Embryonic facial prominence (tissue), 1 donor: Measurements from ENCODE around the gene ZNF385D.

Experiments
- DNase-seq: peaks from one replicate; pipeline ENCODE4 v3.0.0-alpha.2; 2016; ENCODE audit errors: extremely low spot score

The ZNF385D gene

GRCh38 chr3:21670386-21670785 lies 80.6 kb downstream of the ZNF385D start:
- DNase-seq, result no peak

DNA sequence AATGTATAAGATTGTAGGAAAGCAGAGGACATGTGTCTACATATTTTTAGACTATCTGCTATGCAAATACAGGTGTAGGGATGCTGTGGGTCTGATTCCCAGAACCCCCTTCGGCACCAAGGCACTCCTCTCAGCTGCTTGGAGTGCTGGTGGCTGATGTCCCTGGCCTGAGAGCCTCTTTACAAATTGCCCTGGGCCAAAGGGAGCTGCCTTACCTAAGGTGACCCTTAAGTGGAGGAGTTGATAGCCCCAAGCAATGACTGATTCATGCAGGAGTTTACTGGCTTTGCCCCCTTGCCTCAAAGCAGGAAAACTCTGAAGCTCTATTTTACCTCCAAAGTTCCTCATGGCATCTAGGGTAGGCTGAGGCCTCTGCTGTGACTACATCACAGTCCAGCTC lies 83.0 kb downstream of the ZNF385D start:
- no peak for DNase-seq

GRCh38 chr3:21665444-21666100 lies 85.4 kb downstream of the ZNF385D start:
- DNase-seq, result no peak

GRCh38 chr3:21664996-21665395 lies 86.0 kb downstream of the ZNF385D start:
- no peak for DNase-seq

GRCh38 chr3:21662403-21662802 lies 88.6 kb downstream of the ZNF385D start:
- no peak for DNase-seq

DNA sequence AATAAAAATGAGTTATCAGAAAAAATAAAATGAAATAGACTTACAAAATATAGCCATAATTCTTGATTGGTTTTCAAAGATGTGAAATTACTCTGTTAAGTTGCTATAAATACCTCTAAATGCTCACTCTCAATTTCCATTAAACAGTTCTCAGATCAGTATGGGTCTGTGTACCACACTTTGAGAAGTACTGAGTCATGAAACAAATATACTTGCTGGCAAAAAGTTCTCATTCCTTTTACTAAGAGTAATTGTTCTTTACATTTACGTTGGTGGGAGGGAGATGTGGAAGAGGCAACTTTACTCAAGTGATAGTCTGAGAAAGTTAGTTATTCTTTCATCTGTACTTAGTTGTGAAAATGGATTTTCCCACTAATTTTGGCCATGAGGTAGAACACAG lies 96.3 kb downstream of the ZNF385D start:
- no peak for DNase-seq

GRCh38 chr3:21654241-21654640 lies 96.8 kb downstream of the ZNF385D start:
- no peak for DNase-seq

- no peak for DNase-seq
Measured at GRCh38 chr3:21649519-21649918, 101.5 kb downstream of the ZNF385D start.

GRCh38 chr3:21647961-21648360 lies 103.0 kb downstream of the ZNF385D start:
- no peak for DNase-seq

DNA sequence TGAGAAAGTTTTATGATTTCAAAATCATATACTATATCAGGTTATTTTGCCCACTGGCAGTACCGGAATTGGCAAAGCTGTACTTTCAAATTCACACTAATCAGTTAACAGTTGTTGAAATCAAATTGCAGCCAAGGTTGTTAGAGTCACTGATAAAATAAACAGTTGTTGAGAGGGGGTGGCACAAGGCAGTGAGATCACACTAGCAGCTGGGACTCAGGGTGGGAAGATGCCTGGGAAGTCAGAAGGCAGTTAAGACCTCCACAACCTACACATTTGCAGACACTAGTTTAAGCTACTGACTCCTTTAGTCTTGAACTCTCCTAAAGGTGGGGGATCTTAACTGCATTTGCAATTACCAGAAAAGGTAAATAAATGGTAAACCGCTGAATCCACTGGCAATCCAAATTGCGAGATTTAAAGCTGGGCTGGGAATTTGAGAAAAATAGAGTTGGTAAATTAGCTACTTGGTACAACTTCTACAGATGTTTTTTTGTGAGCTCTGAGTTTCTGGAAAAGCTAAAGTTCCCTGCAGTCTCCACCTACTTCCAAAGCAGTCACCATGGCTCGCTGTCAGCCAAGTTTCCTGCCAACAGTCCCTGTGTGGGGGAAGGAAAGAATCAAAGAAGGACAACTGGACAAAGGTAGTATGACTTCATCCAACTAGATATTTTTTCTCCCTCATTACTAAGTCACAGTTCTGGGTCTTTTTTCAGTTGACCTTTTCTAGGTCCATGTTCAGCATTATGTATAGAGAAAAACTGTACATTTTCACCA lies 105.7 kb downstream of the ZNF385D start:
- DNase-seq, result no peak

GRCh38 chr3:21644268-21644667 lies 106.7 kb downstream of the ZNF385D start:
- DNase-seq, result no peak

DNA sequence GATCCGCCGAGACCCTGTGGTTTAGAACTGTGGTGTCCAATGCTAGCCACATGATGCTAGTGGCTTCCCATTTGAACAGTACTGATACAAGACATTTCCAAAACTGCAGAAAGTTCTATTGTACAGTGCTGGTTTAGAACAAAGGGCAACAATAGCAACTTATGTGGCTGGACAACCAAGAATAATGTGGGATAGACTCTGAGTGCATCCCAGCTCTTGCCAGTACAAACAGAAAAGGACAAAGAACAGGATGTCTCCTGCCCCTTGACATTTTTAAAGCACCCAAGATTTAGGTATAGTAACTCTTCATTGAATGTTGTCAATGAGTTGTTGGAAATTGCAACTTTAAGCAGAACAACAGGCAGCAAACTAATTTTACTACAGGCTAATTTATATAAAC lies 107.3 kb downstream of the ZNF385D start:
- DNase-seq, result no peak

- no peak for DNase-seq
Measured at GRCh38 chr3:21642433-21642832, 108.6 kb downstream of the ZNF385D start.

DNA sequence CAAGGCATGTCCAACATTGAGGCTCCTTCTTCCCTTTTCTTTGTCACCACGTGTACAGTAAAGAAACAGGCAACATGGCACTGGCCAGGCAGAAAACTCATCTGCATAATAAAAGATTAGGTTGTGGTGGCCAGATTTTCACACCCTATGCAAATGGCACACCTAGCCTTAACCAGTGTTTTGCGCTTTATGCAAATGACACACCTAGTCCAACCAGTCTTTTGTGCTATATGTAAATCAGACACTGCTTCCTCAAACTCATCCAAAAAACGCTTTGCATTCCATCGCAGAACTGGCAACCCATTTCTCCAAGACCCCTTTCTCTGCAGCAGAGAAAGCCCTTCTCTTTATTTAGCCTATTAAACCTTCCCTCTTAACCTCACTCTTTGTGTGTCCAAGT lies 109.1 kb downstream of the ZNF385D start:
- DNase-seq, result no peak

DNA sequence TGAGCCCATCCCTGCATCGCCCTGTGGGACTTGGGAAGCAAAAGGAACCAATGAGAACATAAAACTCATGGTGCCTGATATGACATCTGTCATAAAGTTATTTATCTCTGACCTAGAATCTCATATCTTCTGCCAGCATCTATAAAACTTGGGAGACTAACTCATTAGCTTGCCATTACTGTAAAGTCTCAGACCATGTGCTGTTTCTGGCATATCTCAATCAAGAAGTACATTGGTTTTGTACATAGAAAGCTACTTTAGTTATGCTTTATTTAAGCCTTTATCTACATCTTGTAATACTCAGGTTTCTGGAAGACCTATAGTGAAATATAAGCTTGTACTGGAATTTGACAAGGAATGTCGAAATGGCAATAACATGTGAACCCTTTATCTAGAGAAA lies 112.5 kb downstream of the ZNF385D start:
- no peak for DNase-seq

- DNase-seq, result no peak
Measured at GRCh38 chr3:21634112-21634511, 116.9 kb downstream of the ZNF385D start.

GRCh38 chr3:21624524-21624923 lies 126.5 kb downstream of the ZNF385D start:
- DNase-seq, result no peak

- no peak for DNase-seq
Measured at GRCh38 chr3:21621181-21621651, 129.8 kb downstream of the ZNF385D start.

- DNase-seq, result no peak
Measured at GRCh38 chr3:21620511-21621155, 130.4 kb downstream of the ZNF385D start.

DNA sequence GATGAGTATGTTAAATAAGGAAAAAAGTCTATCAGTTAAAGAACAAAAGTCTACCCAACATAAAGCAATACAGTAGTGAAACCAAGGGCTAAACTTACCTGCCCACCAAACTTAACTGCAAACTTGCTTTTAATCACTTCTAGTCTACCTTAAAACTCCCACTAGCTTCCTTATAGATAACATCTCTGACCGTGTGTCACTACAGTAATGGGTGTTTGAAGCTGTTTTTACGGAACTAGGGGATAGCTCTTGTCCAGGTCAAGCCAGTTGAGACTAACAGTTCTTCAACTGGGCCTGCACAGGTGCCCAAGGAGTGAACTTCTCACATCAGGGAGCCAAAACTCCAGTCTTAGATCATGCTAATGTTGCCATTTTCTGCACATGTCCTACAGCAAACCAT lies 132.3 kb downstream of the ZNF385D start:
- DNase-seq, result no peak

DNA sequence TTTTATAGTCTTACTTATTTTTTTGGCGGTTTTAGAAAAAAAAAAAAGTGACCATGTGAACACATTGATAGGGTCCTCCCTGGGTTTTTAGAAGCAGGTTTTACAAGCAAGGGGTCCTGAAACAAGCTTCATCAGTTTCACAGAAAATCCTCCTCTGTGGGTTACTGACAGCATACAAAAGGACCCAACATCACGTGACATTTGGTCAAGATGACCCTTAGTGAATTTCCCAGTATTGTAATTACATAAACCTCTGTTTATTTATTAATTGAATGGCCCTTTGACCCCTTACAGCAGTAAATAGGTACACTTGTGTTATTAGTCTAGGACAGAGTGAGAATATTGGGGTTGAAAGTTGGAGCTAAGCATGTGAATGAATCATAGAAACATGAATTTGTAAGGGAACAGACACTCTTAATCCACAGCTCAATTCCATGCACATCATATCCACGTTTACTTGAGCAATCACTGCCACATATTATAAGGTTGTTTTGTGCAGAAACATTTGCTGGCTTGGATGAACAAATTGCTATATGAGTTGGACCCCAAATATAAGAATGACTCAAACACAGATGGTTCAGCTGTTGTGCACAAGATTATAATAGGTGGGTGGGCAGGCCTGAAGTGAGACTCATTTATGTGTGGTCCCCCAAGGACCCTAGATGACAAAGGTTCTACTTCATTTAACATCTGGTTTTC lies 137.5 kb downstream of the ZNF385D start:
- DNase-seq, result no peak

GRCh38 chr3:21601178-21601577 lies 149.8 kb downstream of the ZNF385D start:
- DNase-seq, result no peak
